Hematopoietic multipotent progenitor cell treated with erythropoietin and hydrocortisone succinate and interleukin-3 and kit ligand, for 8 days (in vitro differentiated cells): Measurements from ENCODE around the gene PDGFB.

Source experiments
- DNase-seq: peaks from one replicate; pipeline ENCODE4 v3.0.0-alpha.2; 2015

The PDGFB gene

DNA sequence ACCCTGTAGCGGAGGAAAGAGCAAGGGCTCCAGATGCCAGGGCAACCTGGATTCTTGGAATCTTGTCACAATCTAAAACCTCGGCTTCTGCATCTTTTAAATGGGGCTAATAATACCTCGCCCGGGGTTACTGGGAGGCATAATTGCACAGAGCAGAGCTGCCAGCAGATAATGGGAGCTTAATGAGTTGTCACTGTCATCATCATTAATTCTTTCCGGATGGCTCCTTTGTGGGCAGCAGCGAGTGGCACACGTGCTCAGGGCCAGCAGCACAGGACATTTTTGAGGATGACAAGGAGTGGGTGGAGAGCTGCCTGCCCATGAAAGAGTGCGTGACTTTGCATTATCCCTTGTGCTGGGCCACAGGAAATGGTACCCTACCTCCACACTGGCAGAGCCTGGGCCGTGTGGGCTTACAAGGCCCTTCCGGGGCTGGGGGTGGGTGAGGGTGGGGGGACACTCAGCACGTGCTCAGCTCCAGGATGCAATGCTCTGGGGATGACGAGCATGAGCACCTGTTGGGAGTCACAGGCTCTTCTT is 5.7 kb downstream of the PDGFB start:
- DNase-seq = no peak

DNA sequence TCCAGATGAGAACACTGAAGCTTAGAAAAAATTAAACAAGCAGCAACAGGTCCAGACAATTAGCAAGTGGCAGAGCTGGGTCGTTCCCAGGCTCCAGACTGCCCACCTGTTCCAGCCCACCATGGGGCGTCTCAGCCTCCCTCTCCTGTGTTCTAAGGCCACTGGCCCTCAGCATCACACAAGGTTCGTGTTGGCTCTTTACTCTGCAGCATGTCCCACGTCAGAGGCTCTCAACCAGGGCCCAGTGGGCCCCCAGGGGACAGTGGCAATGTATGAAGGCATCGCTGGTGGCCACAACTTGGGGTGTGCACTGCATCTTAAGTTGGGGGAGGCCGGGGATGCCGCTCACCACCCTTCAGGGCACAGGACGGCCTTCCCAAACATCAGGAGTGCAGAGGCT is 6.2 kb downstream of the PDGFB start:
- DNase-seq = no peak

- DNase-seq = no peak
Observed at GRCh38 chr22:39238101-39238466, 6.7 kb downstream of the PDGFB start.

DNA sequence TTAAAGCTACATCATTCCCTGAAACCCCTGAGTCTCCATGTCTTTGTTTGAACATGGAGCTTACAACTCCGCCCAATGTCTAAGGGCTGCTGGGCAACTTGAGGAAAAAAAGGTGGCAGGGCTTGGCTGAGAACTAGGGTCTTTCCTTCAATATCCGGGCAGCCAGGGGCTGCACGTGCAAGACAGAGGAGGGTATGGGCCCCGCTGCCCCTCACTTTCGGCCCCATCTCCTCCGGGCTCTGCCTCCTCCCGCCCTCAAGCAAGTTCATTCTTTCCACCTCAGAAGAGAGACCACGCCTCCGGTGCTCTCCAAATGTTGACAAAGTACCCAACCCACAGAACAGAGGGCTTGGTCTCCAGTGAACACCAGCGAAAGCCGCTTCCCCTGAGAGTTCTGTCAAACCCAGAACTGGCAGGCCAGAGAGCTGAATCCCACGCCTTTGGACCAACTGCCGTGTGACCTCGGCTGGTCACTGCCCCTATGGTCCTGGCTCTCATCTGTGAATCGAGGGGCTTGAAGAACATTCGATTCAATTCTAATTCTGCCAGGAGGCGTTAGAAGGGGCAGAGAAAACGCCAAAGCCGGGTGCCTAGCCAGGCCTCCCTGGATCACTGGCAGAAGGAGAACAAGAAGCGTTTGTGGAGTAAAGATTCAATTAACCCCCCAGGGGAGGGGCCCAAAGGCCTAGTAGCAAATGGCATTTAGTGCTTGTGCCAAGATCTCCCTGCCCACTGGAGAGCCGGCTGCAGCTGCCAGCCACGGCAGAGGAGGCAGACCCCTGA is 7.3 kb downstream of the PDGFB start:
- no peak for DNase-seq

DNA sequence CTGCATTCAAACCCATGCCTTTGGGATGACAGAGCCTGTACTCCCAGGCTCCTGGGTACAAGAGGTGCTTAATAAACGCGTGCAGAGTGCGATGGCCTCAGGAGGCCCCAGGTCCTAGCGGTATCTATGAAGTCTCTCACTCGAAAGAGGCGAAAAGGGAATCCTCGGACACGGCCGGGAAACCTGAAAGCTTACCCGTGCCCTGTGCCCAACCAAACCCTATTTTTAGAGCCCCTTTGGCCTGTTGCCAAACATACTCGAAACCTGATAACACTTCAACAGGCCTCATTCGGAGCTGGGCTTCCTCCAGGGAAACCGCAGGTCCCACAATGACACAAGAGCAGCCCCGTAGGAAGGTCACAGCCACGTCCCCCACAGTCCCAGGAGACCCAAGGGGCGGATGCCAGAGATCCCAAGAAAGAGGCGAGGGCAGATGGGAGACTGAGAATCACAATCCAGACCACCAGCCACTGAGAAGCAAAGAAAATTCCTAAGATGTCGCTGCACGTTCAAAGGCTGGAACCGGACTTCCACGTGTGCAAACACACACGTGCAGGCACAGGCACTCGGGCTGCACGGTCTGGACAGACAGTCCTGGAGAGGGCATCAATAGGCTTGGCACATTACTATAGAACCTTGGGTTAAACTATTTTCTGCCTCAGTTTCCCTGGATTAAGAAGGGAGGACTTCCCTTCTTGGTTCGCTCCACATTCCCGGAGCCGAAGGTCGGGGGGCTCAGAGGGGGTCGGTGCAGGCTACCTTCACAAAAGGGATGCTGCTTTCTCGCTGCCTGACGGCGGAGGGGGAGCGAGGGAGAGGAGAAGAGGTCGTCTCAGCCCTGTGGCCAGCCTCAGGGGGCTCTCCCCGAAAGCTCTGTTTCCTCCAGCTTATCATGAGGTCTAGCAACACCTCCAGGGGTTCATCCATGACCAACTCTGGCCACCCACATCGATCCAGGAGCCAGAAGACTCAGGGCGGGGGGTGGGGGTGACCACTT is 8.2 kb downstream of the PDGFB start:
- DNase-seq = peak; percentile 88

DNA sequence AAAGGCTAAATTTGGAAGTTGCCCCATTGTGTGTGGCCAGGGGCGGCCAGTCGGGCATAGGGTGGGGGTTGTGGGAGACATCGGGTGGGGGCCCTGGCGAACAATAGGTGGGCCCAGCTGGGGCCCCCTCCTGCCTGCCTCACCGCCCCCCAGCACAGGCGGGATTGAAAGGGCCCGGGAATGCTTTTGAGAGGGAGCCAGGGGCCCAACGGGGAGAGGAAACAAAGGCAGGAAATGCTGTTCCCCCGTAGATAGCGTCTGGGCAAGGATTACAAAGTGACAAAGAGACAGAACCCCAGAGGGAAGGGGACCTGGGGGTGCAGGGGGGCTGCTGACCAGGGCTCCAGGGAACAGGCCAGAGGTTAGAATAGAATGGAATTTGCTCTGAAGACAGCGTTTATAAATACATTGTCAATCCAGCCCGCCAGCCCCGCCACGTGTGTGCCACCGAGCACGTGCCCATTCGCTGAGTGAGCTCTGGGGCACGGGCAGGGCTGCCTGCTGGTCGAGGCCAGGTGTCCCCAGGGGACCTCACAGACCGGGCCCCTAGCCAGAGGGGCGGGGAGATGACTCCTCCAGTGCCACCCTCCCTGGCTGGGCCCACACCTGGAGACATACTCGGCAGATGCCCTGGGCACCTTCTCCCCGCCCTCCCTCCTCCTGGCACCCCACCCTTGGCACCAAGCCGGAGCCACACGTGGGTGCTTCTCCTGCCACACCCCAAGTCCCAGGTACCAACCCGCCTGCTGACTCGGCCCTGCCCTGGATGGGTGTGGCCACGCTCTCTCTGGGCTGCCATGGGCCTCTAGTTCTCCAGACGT is 9.7 kb downstream of the PDGFB start:
- DNase-seq = no peak

DNA sequence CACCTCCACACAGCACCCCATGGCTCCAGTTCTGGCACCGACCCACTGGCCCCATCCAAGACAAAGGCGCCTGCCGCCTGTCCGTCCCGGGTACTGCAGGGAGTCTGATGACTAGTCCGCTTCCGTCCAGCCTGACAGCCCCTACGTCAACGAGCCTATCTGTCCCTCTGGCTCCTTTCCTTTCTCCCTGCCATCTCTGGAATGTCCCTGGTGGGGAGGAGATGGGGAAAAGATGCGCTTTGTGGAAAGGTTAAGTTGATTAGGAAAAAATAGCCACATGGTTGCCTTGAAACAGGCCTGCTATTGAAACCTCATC is 10.4 kb downstream of the PDGFB start:
- DNase-seq = no peak

DNA sequence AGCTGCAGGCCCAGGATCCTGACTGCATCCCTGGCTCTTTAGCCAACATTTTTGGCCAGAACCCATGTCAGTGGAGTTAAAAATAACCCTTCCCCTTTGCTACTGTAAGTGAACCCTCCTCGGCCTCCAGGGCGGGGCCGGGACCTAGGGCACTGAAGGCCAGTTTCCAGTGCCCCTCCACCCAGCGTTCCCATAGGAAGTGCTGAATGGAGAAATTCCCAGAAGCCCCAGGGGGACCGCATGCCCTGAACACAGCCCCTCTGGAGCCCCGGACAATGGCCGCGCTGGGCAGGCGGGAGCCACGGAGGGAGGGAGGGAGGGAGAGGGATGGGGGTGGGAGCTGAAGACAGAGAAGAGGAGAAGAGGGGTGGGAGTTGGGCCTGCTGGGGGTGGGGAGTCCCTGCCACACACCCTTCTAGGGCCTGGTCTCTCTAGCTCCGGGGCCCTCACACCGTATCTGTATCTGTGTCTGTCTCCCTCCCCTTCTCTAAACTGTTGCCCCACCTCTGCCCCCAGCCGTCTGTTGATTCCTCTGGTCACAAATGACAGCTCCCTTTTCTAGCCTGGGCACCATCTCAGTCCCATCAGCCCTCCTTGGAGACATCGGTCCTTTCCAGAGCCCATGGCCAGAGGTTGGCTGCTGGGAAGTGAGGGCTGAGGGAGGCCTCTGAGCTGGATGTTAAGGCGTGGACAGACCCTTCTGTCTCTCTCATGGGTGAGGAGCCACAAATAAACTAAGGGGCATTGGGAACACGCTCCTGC is 10.9 kb downstream of the PDGFB start:
- no peak for DNase-seq

DNA sequence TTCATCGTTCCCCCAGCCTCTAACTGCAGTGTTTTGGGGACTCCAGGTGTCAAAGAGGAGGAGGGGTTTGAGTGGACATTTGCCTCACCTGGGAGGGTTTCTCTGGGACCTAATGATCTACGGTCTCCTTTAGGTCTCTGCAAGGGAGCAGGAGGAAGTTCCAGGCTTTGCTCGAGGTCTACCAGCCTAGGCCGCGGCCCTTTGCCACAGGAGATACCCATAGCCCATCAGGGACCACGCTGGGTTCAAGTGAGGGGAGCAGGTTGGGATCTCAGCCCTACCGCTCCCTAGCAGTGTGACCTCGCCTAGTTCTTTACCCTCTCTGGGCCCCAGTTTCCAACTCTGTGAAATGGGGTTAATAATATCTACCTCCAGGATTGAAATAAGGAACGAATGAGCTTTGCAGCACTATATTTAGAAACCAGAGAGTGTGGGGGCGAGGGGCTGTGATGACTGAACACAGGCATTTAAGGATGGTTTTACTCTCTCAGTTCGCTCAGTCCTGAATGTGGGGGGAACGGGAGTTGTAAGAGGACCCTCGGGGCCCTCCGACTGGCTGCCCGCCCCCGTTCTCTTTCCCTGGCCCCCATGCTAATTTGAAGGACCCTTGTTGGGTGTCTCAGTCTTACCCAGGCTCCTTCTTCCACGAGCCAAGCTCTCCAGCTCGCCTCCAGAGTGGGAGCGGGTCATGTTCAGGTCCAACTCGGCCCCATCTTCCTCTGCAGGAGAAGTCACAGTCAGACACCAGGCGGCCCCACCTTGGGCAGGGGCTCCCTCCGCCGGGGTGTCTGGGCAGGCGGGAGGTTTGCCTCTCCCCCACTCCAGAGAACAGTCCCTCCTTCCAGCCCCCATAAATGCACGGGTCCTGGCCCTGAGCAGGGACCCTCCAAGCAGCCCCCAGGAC is 11.7 kb downstream of the PDGFB start:
- no peak for DNase-seq

DNA sequence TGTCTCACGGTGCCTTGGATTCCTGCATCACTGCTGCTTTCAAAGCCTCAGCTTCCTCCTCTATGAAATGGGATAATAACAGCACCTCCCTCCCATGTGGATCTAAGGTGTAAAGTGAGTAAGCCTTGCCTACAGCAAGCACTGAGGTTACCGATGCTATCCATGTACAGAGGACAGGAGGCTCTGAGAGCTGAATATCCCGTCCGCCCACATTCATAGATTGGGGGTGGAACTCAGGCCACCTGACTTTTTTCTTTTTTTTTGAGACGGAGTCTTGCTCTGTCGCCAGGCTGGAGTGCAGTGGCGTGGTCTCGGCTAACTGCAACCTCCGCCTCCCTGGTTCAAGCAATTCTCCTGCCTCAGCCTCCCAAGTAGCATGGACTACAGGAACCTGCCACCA is 12.5 kb downstream of the PDGFB start:
- no peak for DNase-seq

DNA sequence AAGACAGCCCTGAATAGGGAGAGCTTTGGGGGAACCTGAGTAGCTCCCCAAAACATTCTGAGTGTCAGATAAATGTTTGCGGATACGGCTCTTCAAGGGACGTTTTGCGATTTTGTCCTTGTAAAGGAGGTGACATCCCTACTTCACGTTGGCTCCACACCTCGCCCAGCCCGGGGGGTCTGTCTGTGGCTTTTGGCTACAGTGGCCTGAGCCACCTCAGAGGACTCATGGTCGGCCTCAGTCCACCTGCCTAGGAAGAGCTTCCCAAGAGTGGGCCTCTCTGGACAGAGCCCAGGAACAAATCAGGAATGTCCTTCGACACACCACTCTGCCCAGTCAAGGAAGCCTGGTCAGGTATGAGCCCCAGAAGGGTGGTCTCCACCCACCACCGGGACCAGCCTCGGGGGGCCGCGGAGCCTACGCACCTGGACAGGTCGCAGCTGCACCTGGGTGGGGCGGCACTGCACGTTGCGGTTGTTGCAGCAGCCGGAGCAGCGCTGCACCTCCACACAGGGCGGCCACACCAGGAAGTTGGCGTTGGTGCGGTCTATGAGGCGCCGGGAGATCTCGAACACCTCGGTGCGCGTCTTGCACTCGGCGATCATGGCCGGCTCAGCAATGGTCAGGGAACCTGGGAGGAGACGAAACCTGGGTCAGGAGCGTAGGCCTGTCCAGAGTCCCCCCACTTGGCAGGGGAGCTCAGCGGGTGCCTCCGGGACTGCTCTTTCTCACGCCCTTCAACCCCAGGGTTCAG is 13.4 kb downstream of the PDGFB start:
- no peak for DNase-seq

DNA sequence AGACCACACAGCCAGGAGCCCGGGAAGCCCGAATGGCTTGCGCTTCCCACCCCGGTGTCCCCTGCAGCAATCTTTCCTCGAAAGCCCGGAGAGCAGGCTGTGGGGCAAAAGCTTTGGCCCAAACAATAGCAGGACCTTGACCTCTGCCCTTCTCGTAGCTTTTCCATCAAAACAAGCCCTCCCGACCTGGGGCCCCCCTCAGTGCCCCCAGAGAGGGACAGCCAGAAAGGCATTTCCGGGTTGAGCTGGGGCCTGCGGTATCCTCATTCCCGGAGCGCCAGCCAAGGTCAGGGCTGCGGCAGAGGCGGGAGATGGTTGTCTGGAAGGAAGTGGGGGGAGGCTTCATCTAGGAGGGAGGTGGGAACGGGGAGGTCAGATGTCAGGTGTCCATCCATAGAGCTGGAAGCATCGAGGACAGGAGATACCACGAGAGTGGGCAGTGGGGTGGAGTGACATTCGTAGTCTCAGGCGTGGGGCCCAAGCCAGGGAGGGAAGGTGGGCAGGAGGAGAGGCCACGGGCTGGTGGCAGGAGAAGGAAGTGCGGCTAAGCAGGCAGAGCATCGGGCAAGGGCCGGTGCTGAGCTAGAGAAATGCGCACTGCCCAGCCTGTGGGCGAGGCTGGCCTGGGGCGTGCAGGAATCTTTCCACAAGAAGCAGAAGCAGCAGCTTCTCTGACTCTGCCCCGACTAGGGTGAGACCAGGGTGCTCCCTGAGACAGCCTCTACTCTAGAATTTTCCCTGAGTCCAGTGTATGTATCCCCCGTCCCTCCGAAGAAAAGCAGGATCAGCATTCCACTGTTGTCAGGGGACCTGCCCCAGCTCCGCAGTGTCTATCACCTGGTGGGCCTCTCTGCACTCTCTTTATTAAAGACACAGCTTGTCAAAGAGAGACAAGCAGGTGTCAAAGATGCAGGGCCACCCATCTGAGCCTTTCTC is 14.3 kb downstream of the PDGFB start:
- DNase-seq = no peak

GRCh38 chr22:39229688-39230260 is 15.0 kb downstream of the PDGFB start:
- DNase-seq = no peak

GRCh38 chr22:39229075-39229474 is 15.7 kb downstream of the PDGFB start:
- no peak for DNase-seq

DNA sequence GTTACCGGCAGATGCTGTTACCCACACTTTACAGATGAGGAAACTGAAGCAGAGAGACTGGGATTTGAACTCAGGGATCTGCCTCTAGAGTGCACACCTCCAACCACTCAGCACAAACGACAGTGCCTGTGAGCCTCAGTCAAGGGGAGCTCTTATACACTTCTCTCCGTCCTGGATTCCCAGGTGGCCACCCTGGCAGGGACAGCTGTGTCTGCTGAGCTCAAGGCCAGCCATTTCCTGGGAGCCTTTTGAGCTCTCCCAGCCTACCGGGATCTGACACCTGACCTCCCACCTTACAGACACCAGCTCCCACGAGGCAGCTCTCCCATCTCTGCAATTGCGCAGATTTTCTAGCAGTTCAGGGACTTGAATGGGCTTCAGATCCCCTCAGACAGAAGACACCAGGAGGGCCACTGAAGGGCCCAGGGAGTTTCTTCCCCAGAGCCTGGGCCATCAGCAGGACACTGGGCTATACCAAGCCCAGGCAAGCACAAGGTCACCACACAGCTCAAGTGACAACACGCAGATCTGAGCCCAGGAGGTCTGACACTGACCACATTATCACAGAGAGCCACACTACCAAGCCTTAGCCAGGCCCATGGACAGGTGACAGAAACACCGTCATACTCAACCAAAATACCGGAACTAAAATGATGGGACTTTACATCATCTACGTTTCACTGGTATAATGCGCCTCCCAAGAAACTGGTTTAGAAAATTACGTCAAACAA is 17.1 kb downstream of the PDGFB start:
- DNase-seq = no peak

DNA sequence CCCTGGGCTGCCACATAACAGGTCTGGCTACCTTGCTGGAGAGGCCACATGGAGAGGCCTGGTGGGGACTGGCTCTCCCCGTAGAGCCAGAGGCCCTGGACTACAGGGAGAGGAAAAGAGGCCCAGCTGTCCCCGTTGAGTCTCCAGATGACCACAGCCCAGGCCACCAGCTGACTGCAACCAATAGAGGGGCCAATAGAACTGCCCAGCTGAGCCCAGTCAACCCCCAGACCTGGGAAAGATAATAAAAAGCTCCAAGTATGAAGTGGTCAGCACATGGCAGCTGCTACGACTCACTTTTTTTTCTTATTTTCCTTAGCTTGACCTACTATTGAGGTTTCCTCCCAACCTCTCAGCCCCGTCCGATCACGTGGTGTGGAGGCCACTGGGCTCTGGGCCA is 18.4 kb downstream of the PDGFB start:
- no peak for DNase-seq

GRCh38 chr22:39225591-39225990 is 19.2 kb downstream of the PDGFB start:
- no peak for DNase-seq

GRCh38 chr22:39224550-39224949 is 20.2 kb downstream of the PDGFB start:
- no peak for DNase-seq
